ENCODE results near the gene MAST4.
A peak's percentile ranks its signal among the peaks of the same experiment; 100 is the strongest.
"Not testable (repeated sequence)": the region's sequence is repeated elsewhere in the genome, so short reads cannot be mapped to it uniquely, and the experiment has no call there.

Gene MAST4

DNA sequence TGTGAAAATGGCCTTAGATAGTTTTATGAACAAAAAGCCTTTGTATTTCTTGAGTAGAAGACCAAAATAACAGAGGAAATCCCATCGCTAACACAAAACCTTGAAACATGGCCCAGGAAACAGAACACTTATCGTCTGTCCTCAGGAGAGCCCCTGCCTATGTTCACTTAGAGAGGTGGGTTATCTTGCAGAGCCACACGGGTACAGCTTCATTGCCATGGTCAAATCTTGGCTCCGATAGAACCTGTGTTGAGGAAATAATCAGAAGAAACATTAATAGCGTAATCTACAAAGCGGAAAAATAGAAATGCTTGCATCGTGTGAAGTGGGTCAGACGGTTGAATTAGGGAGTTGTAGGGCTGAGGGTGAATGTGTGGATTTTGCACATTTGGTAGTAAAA is 216.1 kb downstream of the MAST4 start:
- no peak for DNase-seq (ENCODE audit: low spot score)

DNA sequence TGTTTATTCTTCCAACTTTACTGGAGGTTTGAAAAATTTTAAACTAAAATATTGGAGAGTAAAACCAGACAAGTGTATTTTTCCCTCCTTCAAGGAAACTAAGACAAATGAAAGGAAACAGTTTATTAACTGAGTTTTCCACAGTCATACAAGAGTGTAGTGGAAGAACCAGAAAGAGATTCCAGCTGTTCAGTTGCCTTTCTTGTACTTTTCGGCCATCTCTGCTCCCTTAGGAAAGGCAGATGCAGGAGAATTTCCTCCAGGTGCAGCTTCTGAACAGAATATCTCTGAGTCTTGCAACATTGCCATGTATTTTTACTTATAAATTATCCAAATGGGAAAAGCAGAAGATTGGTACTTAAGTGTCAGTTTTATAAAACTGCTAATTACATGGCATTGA is 217.1 kb downstream of the MAST4 start:
- no peak for DNase-seq (ENCODE audit: low spot score)

DNA sequence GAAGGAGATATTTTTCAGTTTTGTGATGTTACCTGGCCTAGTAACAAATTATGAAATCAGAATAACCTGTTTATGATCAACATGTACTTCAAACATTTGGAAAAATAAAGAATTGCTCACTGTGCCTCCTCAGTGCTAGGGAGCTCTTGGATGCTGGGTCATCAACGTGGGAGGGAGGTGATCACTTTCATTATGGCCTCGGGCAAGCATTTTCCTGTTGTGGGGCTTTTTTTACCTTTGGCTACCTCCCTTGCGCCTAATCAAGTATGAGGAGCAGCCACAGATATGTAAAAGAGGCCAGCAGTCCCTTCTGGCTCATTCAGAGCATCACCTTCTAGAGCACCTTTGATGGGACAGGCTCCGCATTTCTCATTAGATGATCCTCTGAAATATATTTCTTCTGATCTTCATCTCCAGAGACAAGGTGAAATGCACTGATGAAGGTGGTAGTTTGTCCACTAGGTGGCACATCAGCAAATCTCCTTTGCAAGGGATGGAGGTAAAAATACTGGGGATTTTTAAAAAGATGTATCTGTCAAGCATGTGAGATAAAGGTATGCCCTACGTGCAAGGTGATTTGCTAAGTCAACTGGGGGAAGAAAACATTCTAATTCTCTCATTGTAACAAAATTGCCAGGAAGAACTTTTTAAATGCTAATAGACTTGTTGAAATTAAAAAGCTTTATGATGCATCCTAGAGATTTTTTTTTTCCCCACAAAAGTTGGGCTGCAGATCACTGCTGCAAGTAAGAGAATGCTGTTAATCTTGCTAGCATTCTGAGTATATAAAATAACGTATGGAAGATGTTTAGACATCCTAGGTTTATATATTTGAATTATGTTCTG is 218.2 kb downstream of the MAST4 start:
- peak; percentile 67 for DNase-seq (ENCODE audit: low spot score)

DNA sequence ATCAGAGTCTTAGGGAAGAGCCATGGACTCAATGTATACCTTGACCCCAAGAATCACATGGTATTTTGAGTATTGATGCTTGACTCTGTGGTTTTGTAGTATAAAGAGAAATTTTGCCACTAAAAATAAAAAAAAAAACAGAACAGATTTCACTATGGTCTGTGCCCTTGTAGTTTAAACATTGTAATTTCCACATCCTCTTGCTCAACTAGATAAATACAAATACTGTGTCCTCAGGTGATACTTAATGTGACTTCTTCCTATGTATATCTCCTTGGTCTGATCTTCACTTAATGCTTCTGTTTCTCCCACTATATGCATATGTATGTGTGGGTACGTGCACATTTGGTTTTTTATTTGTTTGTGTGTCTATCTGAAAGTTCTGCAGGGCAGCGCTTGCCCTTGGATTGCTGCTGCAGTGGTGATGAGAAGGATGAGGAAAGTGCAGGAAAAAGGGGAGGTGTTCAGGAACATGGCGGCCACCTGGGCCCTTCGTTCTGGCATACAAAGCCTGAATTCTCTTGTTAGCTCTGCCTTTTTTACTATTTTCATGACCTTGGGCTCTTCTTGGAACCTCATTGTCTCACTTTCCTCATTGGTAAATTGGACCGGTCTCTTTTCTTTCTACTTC is 222.2 kb downstream of the MAST4 start:
- DNase-seq (ENCODE audit: low spot score): no peak

DNA sequence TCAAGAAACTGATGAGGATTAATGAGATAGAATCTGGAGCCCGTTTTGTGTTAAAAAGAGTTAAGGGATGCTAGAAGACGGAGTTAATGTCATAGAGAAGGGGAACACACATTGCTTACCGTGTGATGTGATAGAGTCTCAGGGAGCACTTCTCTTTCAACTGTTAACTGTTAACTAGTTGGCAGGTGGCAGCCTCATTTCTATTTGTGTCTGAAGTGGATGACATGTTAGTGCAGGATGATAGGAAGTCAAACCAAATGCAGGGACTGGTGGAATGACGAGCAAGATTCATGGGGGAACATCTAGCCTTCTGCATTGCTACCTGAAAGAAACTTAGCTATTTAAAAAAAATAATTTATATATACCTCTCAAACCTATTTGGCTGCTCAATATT is 222.7 kb downstream of the MAST4 start:
- no peak for DNase-seq (ENCODE audit: low spot score)

DNA sequence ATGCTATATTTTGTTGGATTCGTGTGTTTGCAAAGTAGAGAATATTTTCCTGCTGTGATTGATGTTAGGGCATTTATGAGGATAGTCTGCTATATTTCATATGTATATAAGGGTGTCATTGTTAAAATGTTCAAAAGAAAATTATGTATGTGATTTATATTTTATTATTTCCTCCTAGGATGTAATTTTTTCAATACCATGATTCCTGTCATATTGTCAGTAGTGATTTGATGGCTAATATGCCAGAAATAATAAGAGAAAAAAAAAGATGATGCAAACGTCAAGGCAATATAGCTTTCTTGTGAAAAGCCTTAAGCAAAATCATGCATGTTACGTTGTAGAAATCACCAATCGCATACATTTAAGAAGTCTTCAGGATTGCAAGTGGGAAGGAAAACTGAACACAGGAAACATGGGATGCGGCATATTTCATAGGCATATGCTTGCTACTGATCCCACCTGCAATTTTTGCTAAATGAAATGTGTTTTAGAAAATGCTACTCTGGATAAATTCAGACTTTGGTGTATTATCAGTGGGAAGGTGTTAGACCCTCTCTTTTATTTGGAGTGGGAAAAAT is 224.5 kb downstream of the MAST4 start:
- DNase-seq (ENCODE audit: low spot score): no peak

DNA sequence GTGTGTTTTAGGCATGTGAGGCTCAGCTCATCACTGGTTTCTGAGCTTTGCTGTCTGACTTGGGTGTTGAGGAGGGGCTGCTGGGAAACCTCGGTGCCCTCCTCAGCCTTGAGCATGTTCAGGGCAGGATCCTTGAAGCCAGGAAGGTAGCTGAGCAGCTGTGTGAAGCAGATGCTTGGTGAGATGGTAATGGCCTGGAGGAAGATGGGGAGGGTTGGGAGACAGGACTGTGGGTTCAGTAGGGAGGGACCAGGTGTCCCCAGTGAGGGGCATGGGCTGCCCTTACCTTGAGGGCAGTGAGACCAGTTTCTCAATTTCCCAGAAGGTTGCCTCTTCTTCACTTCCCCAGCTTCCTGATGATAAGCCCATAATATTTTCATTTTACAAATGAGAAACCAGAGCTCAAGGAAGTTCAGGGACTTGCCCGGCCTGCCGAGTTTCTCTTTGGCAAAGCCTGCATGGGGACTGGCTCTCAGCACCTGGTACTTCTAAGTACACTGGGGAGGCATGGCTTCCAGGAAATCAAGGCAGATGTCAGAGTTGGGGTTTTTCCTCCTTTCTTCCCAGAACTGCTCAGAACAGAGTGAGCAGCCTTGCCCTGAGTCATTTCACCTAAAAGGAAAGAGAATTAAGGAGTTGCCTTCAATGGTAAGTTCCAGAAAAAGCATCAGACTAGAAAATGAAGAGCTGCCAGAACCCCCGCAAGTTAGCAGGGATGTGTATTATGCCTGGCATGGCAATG is 225.7 kb downstream of the MAST4 start:
- DNase-seq (ENCODE audit: low spot score): no peak

DNA sequence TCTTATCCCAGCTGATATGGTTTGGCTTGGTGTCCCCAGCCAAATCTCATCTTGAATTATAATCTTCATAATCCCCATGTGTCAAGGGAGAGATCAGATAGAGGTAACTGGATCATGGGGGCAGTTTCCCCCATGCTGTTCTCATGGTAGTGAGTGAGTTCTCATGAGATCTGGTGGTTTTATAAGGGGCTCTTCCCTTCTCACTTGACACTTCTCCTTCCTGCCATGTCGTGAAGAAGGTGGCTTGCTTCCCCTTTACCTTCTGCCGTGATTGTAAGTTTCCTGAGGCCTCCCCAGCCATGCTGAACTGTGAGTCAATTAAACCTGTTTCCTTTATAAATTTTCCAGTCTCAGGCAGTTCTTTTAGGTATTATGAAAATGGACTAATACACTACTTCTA is 226.7 kb downstream of the MAST4 start:
- not testable (repeated sequence) for DNase-seq (ENCODE audit: low spot score)

DNA sequence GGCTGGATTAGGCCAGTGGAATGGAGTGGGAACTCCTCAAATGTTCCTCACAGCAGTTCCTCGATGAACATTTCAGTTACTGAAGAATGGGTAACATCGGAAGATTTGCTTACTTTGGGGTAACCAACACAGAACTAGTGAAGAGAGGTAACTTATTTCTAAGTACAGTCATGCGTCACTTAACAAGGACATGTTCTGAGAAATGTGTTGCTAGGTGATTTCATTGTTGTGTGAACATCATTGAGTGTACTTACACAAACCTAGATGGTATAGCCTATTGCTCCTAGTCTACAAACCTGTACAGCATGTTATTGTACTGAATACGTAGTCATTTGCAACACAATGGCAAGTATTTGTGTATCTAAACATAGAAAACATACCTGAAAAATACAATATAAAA is 228.3 kb downstream of the MAST4 start:
- DNase-seq (ENCODE audit: low spot score): no peak

DNA sequence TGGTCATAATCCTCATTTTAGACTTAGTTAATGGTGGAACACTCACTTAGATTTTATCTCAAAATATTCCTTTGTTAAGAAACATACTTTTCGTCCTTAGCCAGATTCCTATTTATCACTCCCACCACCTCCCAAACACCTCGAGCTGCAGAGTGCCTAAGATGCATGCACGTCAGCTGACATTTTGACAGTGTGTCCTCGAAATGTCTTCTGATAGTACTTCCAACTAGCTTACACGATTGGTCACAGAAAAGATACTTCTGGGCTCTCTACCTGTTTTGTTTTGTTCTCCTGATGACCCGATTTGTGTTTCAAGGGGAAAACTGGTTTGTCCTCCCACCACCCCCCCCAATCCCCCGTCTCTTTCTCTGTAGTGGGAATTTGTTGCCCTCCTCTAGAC is 230.1 kb downstream of the MAST4 start:
- no peak for DNase-seq (ENCODE audit: low spot score)

DNA sequence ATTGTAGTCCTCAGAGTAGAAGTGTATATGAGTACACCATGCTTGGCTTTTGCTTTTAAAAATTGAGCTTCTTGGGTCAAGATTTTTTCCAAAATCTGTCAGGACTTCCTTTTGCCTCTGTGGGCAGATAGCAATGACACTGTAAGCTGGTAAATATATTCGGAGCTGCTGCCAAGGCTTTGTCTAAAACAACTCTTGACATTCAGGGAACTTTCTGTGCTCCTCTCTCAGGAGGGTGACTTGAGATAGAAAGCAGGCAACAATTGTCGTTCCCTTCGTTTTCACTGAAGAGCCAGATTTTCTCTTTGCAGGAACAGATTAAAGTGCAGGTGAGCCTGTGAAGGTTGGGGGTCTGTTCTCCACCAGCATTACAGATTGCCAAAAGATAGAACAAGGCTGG is 230.5 kb downstream of the MAST4 start:
- DNase-seq (ENCODE audit: low spot score): no peak

DNA sequence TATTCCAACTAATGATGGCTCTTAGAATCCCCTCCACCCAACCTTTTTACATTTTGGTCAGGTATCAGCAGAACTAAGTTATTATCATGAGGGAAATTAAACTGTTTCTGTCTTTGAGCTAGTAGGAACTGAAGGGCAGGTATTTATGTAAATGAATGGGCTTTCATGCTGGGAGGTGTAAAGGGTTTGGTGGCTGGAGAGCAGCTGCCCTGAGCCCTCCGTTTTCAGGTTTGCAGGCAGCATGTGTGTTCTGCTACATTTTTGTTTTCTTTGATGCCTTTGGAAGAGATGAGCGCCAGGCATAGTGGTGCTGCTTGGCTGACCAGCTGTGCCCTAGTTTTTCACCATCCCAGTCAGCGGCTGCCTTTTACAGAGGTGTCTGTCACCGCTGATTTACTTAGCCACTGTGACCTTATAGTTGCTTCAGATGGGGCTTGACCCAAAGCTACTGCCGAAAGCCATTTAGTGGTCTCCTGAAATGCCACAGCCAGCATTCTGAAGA is 231.9 kb downstream of the MAST4 start:
- no peak for DNase-seq (ENCODE audit: low spot score)

DNA sequence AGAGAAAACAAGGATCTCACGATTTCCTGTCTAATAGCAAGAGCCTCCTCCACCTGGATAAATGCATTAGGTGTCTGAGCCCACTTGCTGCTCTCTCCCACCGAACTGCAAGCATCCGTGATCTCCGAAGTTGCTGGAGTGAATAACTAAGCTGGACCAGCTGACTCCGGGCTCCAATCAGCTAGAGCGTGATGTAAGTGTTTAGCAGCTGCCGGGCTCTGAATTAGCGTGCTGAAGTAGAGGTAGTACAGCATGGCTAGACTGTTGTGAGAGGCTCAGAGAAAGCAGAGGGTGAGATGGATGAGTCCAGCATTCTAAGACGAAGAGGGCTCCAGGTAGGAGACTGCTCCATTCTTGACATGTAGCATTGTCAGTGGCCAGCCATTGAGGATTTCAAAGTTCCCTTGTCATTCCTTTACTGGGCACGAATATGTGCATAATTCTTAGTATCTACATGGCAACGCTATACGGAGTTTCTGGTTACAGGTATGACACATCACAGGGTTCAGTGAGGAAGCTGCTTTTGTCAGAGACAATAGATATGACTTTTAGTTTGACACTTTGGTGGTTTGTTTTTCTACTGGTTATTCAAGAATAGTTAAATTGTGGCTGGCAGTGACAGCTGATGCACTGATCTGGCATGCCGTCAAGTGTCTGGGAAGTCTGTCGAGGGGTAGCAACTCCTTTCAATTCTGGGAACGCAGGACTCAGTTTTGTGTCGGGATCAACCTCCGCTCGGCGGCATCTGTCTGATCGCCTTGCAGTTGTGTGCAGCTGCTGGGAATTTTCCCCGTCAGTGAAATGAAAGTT is 232.6 kb downstream of the MAST4 start:
- peak; percentile 2 for DNase-seq (ENCODE audit: low spot score)

DNA sequence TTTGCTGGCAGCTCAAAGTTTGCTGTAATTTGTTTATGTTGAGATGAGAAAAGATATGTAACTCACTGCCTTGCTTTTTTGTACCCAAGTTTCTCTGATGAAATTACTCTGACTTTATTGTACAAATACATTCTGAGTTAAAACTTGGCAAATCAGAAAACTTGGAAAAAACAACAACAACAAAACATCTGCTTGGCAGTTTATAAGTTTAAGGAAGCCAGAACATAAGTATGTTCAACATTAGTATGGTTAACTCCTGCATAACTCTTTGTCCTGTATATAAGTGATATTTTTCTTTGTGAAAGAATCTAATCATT is 233.1 kb downstream of the MAST4 start:
- no peak for DNase-seq (ENCODE audit: low spot score)

DNA sequence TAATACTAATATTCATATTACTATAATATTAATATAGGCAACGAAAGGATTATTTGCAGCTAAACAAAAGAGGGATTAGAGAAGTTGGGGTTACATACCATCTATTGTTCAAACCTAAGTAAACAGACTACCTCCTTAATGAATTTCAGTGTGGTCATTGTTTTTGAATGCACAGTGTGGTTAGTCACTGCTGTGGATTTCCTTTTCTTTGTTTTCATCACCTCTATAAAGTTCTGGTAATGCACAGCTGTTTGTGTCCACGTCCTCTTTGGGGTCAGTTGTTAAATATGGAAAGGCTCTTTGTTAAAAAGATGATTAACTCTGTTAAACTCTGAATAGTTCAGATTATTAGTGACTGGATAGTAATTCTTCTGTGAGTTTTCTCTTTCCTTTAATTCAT is 233.6 kb downstream of the MAST4 start:
- no peak for DNase-seq (ENCODE audit: low spot score)

DNA sequence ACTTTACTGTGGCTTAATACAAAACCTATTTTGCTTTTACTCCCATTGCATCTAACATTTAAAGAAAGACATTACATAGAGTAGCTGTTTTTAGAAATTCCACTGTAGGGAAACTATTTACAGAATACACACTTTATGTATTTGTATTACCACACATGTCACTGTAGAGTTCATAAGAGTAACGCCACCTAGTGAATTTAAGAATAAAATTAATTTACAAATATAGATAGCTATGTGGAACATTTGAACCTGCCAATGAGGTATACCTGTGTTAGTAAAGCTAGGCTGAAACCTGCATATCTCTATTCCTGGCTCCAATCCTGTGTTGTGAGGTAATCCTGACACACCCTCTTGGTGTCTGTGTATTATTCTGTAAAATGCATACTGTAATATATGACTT is 234.4 kb downstream of the MAST4 start:
- DNase-seq (ENCODE audit: low spot score): peak; percentile 12

DNA sequence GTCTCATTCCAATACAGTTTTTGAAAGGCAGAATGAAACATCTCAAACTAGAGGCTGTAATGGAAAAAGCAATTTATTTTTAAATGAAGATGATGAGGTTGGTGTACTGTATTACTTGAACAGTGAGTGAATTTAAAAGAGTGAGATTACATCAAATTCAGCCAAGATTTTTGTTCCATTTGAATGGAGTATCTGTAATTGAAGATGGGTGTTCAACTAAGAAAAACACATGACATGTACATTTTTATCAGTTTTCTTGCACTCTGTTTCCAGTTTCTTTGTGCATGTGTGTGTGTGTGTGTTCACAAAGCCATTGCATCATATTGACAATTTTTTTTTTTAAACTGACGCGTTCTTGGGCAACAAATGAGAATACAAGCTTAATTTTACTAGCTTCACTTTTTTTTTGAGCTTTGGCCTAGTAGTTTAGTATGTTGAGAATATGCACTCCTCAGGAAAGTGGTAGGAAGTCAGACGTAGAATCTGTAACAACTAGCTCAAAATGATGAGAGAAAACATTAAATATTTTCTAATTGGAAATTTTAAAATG is 243.5 kb downstream of the MAST4 start:
- DNase-seq (ENCODE audit: low spot score): no peak

DNA sequence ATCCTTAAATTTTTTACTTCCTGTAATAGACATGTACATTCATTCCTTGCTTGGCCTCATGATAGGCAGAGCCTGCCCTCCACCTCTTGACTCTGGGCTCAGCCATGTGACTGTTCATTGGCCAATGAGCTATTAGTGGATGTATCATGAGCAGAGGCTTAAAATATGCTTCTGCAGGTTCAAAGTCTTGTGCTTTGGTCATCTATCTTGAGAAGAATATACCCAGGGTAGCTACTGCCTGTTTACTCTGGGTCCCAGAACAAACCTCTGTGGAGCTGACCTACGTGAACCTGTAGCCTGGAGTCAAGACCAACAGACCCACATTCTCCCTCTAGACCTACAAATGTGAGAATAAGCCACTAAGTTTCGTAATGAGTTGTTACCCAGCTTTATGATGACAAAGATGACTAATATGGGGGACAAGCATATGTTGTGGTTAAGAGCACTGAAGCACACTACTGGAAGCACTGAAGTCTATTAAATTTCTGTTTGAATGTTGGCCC is 244.4 kb downstream of the MAST4 start:
- DNase-seq (ENCODE audit: low spot score): peak; percentile 16

DNA sequence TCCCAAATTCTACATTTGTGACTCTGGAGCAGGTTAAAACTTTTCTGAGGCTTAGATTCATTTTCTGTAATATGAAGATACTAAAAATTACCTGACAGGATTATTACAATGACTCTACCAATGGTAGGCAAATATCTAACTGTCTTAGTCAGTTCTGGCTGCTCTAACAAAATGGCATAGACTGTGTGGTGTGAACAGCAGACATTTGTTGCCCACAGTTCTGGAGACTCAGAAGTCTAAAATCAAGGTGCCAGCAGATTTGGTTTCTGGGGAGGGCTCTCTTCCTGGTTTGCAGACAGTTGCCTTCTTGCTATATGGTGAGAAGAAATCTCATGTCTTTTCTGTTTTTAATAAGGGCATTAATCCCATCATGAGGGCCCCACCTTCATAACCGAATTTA is 245.1 kb downstream of the MAST4 start:
- DNase-seq (ENCODE audit: low spot score): no peak

DNA sequence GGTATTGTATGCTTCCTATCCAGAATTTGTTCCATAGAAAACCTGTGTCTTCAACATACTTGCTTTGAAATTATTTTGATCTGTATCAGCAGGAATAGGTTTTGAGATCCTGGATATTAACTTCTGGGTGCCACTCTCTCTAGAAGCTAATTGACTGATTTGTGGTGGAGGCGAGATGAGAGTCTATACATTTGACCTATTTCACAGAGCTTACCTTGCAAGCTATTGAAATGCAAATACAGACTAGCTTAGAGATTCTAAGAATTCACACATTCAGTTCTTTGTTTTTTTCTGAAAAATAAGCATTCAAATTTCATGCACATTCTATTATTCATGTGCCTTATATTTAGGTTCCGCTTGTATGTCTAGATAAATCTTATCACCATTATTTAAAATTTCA is 246.3 kb downstream of the MAST4 start:
- no peak for DNase-seq (ENCODE audit: low spot score)

DNA sequence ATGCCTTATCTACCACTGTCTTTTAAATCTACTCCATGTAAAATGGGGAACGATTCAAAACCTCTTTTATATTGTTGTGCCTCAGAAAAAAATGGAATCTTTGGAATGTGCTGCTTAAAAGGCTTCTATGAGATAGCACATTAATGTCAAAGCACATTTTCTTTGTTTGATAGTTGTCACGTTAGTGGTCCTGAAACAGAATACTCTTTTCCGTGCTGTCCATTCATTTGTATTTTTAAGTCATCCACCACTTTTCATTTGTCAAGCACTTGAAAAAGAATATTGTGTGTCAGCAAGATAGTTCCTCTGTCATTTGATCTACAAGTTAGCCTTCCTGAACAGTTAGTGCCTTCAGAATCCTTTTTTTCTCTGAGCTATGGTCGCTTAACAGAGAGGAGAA is 246.9 kb downstream of the MAST4 start:
- no peak for DNase-seq (ENCODE audit: low spot score)

All from NAMALWA (cell line).